SK-N-DZ (cell line): ENCODE results near the gene RILPL2.
A peak's percentile ranks its signal among the peaks of the same experiment; 100 is the strongest.
"Not testable (repeated sequence)": the region's sequence is repeated elsewhere in the genome, so short reads cannot be mapped to it uniquely, and the experiment has no call there.

Source experiments
- DNase-seq: peaks from one replicate; pipeline ENCODE4 v3.0.0-alpha.2; 2015; ENCODE audit warnings: low spot score

RILPL2 gene

DNA sequence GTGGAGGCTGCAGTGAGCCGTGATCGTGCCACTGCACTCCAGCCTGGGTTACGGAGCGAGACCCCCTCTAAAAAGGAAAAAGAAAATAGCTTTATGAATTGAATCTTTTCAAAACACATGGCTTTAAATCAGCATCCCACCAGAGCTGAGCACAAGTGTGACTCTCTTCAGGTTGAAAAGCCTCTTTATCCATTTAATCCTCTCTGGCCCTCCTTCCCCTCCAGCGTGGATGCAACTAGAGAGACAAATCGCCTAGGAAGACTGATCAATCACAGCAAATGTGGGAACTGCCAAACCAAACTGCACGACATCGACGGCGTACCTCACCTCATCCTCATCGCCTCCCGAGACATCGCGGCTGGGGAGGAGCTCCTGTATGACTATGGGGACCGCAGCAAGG is 29.2 kb downstream of the RILPL2 start:
- DNase-seq: not testable (repeated sequence)

DNA sequence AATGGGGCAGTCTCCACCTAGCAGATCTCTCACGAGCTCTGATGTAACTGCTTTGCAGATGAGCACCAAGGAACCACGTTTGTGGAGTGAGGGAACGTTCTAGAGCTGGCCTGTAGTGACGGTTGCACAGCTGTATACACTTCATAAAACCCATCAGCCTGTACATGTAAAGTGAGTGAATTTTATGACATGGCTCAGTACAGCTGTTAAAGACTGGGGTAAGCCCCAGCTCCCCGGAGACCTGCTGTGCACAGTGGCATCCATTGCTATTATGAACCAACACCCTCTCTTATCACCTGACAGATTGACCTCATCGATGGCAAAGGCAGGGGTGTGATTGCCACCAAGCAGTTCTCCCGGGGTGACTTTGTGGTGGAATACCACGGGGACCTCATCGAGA is 31.9 kb downstream of the RILPL2 start:
- no peak for DNase-seq

- no peak for DNase-seq
Observed at GRCh38 chr12:123401753-123402683, 34.5 kb downstream of the RILPL2 start.

- no peak for DNase-seq
Observed at GRCh38 chr12:123399255-123399617, 37.2 kb downstream of the RILPL2 start.

- no peak for DNase-seq
Observed at GRCh38 chr12:123398550-123399254, 37.8 kb downstream of the RILPL2 start.

DNA sequence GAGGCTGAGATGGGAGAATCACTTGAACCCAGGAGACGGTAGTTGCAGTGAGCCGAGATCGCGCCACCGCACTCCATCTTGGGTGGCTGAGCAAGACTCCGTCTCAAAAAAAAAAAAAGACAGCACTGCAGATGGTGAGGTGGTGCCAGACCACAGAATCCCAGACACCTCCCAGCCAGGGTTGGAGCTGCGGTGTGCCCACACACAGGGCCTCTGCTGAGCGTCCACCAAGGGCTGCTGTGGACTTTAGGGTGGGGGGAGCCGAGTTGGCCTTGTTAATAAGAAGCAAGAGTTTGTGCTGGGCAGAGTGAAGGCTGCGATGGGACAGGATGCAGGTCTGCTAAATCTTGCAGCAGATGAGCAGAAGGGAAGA is 38.3 kb downstream of the RILPL2 start:
- DNase-seq: no peak

GRCh38 chr12:123397400-123397799 is 39.1 kb downstream of the RILPL2 start:
- no peak for DNase-seq

GRCh38 chr12:123396954-123397353 is 39.5 kb downstream of the RILPL2 start:
- no peak for DNase-seq

DNA sequence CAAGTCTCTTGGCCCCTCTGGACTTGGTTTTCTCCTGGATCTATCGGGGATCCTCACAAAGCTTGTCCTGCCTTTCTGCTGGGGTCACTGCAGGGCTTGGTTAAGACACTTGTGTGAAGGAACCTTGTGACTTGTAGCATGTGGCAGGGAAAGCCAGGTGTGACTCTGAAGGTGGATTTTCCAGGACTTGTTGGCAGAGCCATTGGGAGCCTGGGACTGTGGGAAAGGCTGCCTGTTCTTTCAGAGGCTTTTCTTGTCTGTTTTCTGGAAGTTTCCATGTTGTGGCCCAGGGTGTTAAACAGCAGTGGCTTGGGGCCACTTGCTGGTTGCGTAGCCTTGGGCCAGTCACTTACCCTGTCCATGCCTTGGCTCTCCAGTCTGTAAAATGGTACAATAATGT is 39.9 kb downstream of the RILPL2 start:
- DNase-seq: no peak

- no peak for DNase-seq
Observed at GRCh38 chr12:123395236-123395635, 41.2 kb downstream of the RILPL2 start.

DNA sequence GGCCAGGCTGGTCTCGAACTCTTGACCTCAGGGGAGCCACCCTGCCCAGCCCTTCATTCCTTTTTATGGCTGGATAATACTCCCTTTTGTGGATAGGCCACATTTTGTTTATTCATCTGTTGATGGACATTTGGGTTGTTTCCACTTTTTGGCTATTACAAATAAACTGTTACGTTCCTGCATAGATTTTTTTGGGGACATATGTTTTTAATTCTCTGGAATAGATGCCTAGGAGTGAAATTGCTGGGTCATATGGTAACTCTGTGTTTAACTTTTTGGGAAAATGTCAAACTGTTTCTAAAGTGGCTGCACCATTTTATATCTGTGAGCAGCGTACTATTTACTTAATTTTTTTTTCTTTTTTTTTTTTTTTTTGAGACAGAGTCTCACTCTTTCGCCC is 42.7 kb downstream of the RILPL2 start:
- no peak for DNase-seq

DNA sequence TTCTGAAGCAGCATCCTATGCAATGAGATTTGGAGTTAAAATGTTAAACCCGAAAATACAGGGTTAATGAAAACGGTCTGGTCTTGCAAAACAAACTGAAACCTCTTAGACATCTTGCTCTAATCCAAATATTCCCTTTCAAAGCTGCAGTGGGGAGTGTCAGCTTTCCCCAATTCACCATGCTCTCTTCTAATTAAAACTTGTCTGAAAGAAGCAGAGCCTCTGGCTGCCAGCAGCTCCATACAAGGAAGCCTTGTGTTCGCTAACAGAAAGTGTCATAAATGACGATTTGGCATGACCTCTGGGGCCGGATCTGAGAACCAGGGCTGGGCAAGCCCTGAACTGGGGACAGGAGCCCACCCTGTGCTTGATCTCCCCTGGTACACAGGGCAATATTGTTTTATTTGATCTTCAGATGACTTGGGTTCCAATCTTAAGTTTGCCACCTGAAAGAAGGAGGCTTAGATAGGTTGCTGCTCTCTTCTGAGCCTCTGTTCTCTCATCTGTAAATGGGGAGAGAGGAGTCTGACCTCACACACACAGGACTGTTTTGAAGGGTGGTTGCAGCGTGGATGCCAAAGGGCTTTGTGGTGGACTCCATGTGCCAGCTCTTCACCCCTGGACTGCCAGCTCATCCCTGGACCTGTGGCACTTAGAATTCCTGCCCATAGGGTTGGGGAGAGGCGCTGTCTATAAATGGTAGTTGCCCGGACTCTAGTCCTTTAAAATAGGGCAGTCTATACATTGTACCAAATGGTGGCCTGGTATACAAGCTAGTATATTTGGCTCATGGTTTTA is 44.7 kb downstream of the RILPL2 start:
- no peak for DNase-seq

- no peak for DNase-seq
Observed at GRCh38 chr12:123390498-123391426, 45.7 kb downstream of the RILPL2 start.

DNA sequence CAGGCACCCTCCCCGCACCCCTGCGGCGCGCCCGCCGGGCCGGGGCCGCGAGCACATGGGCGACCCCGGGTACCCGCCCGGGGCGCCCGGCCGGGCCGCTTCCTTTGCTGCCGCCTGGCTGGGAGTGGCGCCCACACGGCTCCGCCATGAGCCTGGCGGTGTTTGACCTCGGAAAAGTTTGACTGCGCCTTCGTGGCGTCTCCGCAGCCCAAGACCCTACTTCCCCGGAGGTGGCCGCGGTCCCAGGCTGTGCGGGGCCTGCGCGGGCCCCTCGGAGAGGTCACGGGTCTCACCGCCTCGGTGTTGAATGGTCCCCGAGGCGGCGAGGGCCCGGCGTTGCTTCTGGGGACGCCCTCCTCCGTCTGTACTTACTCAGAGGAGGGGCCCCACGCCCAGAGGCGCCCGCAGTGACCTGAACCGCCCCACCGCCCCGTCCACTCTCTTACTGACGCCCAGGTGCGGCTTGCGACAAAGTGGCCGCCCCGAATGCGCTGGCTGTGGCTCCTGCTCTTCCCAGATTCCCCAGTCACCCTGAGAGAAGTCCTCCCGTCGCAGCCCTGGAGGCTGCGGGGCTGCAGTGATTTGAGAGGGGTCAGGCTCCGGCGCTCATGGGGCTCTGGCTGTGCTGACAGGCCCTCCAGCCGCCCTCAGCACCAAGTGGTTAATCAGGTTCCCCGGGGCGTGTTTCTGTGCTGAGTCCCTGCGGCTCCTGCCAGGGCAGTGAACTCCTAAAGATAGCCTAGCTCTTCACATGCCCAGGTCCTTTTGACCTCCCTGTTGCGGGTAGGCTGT is 46.7 kb downstream of the RILPL2 start:
- DNase-seq: peak; percentile 38

- no peak for DNase-seq
Observed at GRCh38 chr12:123388951-123389559, 47.4 kb downstream of the RILPL2 start.

DNA sequence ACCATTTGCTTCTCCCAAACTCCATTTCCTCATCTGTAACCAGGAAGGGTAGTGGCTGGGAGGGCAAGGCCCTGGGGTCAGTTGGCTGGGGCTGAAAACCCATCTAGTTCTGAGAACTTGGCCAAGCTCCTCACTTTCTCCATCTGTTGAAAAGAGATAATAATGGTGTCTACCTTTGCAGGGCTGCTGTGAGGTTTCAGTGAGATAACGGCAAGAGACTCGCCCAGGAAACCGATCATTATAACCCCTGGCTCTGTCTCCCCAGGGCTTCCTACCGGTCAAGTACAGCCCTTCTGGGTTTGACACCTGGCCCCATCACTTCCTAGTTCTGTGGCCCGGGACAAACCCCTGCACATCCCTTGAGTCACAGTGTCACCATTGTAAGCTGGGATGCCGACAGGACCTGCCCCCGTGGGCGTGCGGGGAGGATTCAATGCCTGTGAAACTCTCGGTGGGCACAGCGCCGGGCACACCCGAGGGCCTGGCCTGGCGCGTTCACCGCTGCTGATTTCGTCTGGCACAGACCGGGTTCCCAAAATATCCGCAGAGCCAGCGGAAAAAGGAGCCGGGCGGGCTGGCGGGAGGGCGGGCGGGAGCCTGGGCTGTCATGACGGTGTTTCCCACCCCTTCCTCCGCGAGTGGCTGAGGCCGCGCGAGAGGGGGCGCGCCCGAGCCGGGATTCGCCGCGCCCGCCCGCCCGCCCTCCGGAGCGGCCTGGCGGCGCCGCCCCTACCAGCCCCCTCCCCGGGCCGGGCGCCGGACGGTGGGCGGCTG is 48.1 kb downstream of the RILPL2 start:
- DNase-seq: peak; percentile 64

DNA sequence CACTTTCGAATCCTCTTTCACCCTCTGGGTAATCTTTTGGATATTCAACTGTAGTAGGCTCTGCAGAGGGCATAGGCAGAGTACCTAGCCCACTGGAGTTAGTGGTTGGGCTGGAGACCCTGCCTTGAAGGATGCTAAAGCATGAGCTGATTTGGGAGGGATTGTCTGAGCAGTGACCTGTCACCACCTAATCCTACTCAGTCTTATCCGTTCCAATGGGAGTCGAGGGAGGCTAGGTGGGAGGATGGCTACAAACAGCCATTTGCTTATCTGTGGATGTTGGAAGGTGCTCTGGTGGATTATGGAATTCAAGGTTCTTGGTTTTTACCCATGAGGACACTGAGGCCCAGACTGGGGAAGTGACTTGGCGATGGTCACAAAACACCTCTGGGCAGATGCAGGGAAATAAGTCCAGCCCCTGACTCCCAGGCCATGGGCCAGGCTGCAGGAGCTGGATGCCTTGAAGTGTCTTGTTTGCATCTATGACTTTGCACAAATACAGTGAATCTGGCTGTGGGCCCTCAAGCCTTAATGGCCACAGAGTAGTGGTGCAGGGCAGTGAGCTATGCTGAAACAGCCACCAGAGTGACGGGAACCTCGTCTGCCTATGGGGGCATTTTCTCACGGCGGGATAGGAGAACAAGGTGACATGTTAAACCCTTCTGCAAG is 48.8 kb downstream of the RILPL2 start:
- no peak for DNase-seq

DNA sequence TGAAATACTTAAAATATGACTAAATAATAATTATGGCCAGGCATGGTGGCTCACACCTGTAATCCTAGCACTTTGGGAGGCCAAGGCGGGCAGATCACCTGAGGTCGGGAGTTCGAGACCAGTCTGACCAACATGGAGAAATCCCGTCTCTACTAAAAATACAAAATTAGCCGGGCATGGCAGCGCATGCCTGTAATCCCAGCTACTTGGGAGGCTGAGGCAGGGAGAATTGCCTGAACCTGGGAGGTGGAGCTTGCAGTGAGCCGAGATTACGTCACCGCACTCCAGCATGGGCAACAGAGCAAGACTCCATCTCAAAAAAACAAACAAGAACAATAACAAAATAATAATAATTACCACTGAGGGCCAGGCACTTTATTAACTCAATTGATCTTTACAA is 50.9 kb downstream of the RILPL2 start:
- not testable (repeated sequence) for DNase-seq
